ENCODE results near the gene DACT3. TPM values are rescaled to one million over a fixed set of nuclear protein-coding genes. Genes with fewer than 3 reads are reported as not detected.
"Not testable (repeated sequence)": the region's sequence is repeated elsewhere in the genome, so short reads cannot be mapped to it uniquely, and the experiment has no call there.

DACT3 gene
- total RNA-seq, 1 donor from 2014 or later, result 104 TPM

GRCh38 chr19:46629546-46630025, 31.4 kb downstream of the DACT3 start:
- H3K27ac ChIP-seq, result peak overlapping the region; percentile 80 to 81
- no peaks in the 10 kb centered on the region for H3K27me3 ChIP-seq
- H3K4me3 ChIP-seq, result no peak overlapping the region
- no peak for TF ChIP-seq CTCF (IDR thresholded peaks at IDR 0.05)
- no peaks in the 10 kb centered on the region for H3K36me3 ChIP-seq
- intact Hi-C loops (cut with DNase I), result loop anchor here (10.0 kb wide), 1 partner anchor 615 kb away; no protein-coding TSS in a partner anchor
- H3K9me3 ChIP-seq, result no peaks in the 10 kb centered on the region
- peak in 1 of 2 donors; percentile 83 for DNase-seq (ENCODE audit: low spot score in 2 of 2)
- H3K4me1 ChIP-seq, result peaks cover 19 to 37% of the 10 kb centered on the region in 2 donors

GRCh38 chr19:46628970-46629369, 32.0 kb downstream of the DACT3 start:
- intact Hi-C loops (cut with DNase I), result loop anchor here (10.0 kb wide), 1 partner anchor 616 kb away; no protein-coding TSS in a partner anchor
- peaks cover 17 to 35% of the 10 kb centered on the region in 2 donors for H3K4me1 ChIP-seq
- H3K27ac ChIP-seq, result peak overlapping the region; percentile 80 to 81
- not testable (repeated sequence) for H3K4me3 ChIP-seq; H3K36me3 ChIP-seq; DNase-seq (ENCODE audit: low spot score in 2 of 2); H3K27me3 ChIP-seq; H3K9me3 ChIP-seq

- H3K27ac ChIP-seq, result peak overlapping the region; percentile 97 to 98
- intact Hi-C loops (cut with DNase I), result loop anchor here (10.0 kb wide), 1 partner anchor 618 kb away; no protein-coding TSS in a partner anchor
- H3K4me1 ChIP-seq, result peaks cover 22 to 40% of the 10 kb centered on the region in 2 donors
- no peaks in the 10 kb centered on the region for H3K9me3 ChIP-seq
- peaks cover 0 to 8% of the 10 kb centered on the region in 2 donors for H3K36me3 ChIP-seq
- TF ChIP-seq CTCF (IDR thresholded peaks at IDR 0.05), result no peak
- no peak overlapping the region for H3K4me3 ChIP-seq
- no peaks in the 10 kb centered on the region for H3K27me3 ChIP-seq
- DNase-seq (ENCODE audit: low spot score in 2 of 2), result no peak
Measured at GRCh38 chr19:46626446-46626845, 34.5 kb downstream of the DACT3 start.

- Histone ChIP-seq H3K9me3 (no peaks in the 10 kb centered on the region), H3K27me3 (no peaks in the 10 kb centered on the region), H3K4me1 (peaks cover 22 to 43% of the 10 kb centered on the region in 2 donors), H3K36me3 (peaks cover 0 to 8% of the 10 kb centered on the region in 2 donors), H3K4me3 (peak overlapping the region; percentile 10 to 24), H3K27ac (peak overlapping the region; percentile 97 to 98)
- no peak for DNase-seq (ENCODE audit: low spot score in 2 of 2)
- TF ChIP-seq CTCF (IDR thresholded peaks at IDR 0.05), result no peak
- intact Hi-C loops (cut with DNase I), result loop anchor here (2.0 to 10.0 kb wide), 2 partner anchors 25 to 619 kb away; partner anchors contain the start of gene CALM3
Measured at GRCh38 chr19:46625731-46626130, 35.3 kb downstream of the DACT3 start.

- Histone ChIP-seq H3K4me3 (peak within 1 kb of the TSS; percentile 47 to 77), H3K36me3 (peaks cover 0 to 8% of the 10 kb centered on the region in 2 donors), H3K9me3 (no peaks in the 10 kb centered on the region), H3K27me3 (no peaks in the 10 kb centered on the region), H3K27ac (peak within 1 kb of the TSS; percentile 97 to 98), H3K4me1 (peaks cover 23 to 46% of the 10 kb centered on the region in 2 donors)
- TF ChIP-seq CTCF (IDR thresholded peaks at IDR 0.05), result no peak
- intact Hi-C loops (cut with DNase I), result loop anchor here (2.0 to 10.0 kb wide), 2 partner anchors 24 to 620 kb away; partner anchors contain the start of gene CALM3
- DNase-seq (ENCODE audit: low spot score in 2 of 2), result peak; percentile 72 to 96
Measured at GRCh38 chr19:46624958-46625661, 35.9 kb downstream of the DACT3 start, which contains the start of gene PTGIR. Gene PTGIR (minus strand): TSS chr19:46625089. CDS start chr19:46624225, 864 bp downstream.

Measured in ascending aorta (tissue), 2 donors.